BLaER1 treated with 17β-estradiol and CSF1 and Interleukin-3, amounts not matched to agents 10 nM and 100 nM (cell line): ENCODE data around the gene AIF1L.

Experiments
- H3K27ac ChIP-seq, 11 experiments: shearing (Covaris generic); formaldehyde crosslinking; 2 replicates each; pipeline ENCODE4 v1.8.1; 2022
- H3K27me3 ChIP-seq, 11 experiments: shearing (Covaris generic); formaldehyde crosslinking; 2 replicates each; pipeline ENCODE4 v1.8.1; 2022
- H3K36me3 ChIP-seq, 11 experiments: shearing (Covaris generic); formaldehyde crosslinking; 2 replicates each; pipeline ENCODE4 v1.8.1; 2022
- H3K4me1 ChIP-seq, 10 experiments: shearing (Covaris generic); formaldehyde crosslinking; 2 replicates each; pipeline ENCODE4 v1.8.1; 2022
- H3K4me2 ChIP-seq, 11 experiments: shearing (Covaris generic); formaldehyde crosslinking; 2 replicates each; pipeline ENCODE4 v1.8.1; 2022
- H3K4me3 ChIP-seq, 10 experiments: shearing (Covaris generic); formaldehyde crosslinking; 2 replicates each; pipeline ENCODE4 v1.8.1; 2022
- H3K9ac ChIP-seq, 11 experiments: shearing (Covaris generic); formaldehyde crosslinking; 2 replicates each; pipeline ENCODE4 v1.8.1; 2022
- H3K9me3 ChIP-seq, 11 experiments: shearing (Covaris generic); formaldehyde crosslinking; replicated peaks in 1 of 11; 2 replicates each; pipeline ENCODE4 v1.8.1; 2022
- H4K20me1 ChIP-seq, 11 experiments: shearing (Covaris generic); formaldehyde crosslinking; 2 replicates each; pipeline ENCODE4 v1.8.1; 2022
- Cebpa-rat ChIP-seq, 11 experiments: shearing (Covaris generic); IDR thresholded peaks; 2 replicates each; pipeline ENCODE4 v1.8.1; 2022

AIF1L gene

DNA sequence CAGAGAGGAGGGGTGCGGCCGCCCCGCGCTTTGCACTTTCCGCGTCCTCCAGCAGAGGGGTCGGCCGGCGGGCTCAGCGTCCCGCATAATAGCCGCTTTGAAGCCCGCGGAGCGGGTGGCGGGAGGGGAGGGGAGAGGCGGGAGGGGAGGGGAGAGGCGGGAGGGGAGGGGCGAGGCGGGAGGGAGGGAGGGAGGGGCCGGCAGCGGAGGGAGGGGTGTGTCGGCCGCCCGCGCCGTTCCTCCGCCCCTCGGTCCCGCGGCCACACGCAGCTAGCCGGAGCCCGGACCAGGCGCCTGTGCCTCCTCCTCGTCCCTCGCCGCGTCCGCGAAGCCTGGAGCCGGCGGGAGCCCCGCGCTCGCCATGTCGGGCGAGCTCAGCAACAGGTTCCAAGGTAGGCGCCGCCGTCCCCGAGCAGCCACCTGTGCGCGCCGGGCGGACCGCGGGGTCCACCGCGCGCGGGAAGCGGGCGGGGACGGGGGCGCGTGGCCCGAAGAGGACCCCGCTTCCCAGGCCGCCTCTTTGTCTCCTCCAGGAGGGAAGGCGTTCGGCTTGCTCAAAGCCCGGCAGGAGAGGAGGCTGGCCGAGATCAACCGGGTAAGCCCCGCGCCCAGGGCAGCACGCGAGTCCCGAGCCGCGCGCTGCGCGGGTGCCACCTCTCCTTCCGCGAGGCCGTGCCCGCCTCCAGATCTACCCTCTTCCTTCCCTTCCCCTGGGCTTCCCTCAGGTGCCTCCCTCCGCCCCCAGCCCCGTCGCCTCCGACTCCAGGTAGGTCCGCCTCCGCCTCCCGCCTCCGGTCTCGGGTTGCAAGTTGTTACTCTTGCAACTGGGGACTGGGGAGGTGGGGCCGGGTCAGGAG, at the start of gene AIF1L:
TSS of gene AIF1L (plus strand) at position 263 of the 857 bp plus-strand sequence. CDS start at position 362, 99 bp downstream.
- H3K27ac ChIP-seq, result peak within 1 kb of the TSS in 7 of 11 experiments; percentile 31 to 61 (median 44); a peak in 8 of 22 replicates
- peaks cover 0 to 36% (median 0%) of the 10 kb centered on the region in 11 experiments; a peak in 6 of 22 replicates for H4K20me1 ChIP-seq
- H3K9ac ChIP-seq, result peak within 1 kb of the TSS; percentile 44 to 81 (median 70); a peak in 19 of 22 replicates
- peak within 1 kb of the TSS; percentile 56 to 78 (median 70) for H3K4me3 ChIP-seq
- no peaks in the 10 kb centered on the region for H3K9me3 ChIP-seq
- H3K4me1 ChIP-seq, result peaks cover 17 to 59% (median 55%) of the 10 kb centered on the region in 10 experiments; a peak in 19 of 20 replicates
- no peaks in the 10 kb centered on the region for H3K36me3 ChIP-seq
- peaks cover 37 to 52% (median 42%) of the 10 kb centered on the region in 11 experiments for H3K27me3 ChIP-seq
- TF ChIP-seq Cebpa-rat (IDR thresholded peaks at IDR 0.05), result no peak
- H3K4me2 ChIP-seq, result peak within 1 kb of the TSS; percentile 92 to 100 (median 99)

DNA sequence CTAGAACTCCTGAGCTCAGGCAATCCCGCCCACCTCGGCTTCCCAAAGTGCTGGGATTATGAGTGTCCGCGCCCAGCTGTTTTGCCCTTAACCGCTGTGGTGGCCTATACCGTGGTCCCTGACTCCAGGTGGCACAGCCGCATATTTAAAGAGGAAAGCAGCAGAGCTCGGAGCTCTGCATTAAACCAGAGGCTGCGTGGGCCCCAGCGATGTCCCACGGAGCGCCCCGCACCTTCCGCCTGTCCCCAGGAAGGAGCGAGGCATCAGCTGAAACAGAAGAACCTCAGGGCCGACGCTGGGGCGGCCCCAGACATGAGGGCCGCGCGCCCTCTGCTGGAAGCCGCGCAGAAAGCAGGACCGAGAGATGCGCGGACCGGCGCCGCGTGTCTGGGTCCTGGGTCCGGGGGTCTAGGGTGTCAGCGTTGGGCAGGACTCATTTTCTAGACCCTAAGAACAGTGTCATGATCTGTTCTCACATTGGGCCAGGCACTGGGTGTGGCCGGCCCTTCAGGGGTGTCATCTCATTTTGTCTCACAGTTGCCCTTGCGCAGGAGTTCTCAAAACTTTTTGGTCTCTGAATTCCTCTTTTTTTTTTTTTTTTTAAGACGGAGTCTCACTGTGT, 49.6 kb upstream of the AIF1L start:
- TF ChIP-seq Cebpa-rat (IDR thresholded peaks at IDR 0.05), result no peak

DNA sequence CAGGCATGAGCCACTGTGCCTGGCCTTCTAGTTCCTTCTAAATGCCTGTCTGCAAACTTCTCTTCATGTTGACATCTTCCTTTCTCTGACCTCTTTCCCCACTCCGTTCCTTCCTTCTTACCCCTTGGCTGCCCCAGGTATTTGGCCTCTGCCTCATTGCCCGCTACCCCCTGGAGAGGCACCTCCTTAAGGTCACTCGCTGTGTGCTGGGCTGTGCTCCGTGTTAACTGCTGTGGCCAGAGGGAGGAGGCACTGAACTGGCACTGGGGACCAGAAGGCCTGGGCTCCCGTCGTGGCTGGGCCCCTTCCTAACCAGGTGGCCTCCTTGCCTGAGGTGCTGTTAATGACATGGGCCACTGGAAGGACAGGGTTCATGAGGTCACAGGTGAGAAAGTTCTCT, 48.0 kb upstream of the AIF1L start:
- peaks cover 7 to 35% (median 17%) of the 10 kb centered on the region in 10 experiments for H3K4me1 ChIP-seq
- H3K9ac ChIP-seq, result no peak overlapping the region
- TF ChIP-seq Cebpa-rat (IDR thresholded peaks at IDR 0.05), result no peak
- no peaks in the 10 kb centered on the region for H4K20me1 ChIP-seq
- no peaks in the 10 kb centered on the region for H3K9me3 ChIP-seq
- no peaks in the 10 kb centered on the region for H3K36me3 ChIP-seq
- H3K27ac ChIP-seq, result no peak overlapping the region
- no peak overlapping the region for H3K4me2 ChIP-seq
- H3K27me3 ChIP-seq, result no peaks in the 10 kb centered on the region
- H3K4me3 ChIP-seq, result no peak overlapping the region

More for the DNA sequence above, 49.6 kb upstream of the AIF1L start:
- Histone ChIP-seq H3K4me1 (peaks cover 19 to 52% (median 29%) of the 10 kb centered on the region in 10 experiments), H3K27me3 (no peaks in the 10 kb centered on the region), H3K4me2 (peak overlapping the region; percentile 12 to 73 (median 55); a peak in 19 of 22 replicates), H4K20me1 (no peaks in the 10 kb centered on the region), H3K36me3 (no peaks in the 10 kb centered on the region), H3K27ac (no peak overlapping the region), H3K9me3 (peaks cover 0 to 8% (median 0%) of the 10 kb centered on the region in 11 experiments; a peak in 2 of 22 replicates), H3K9ac (no peak overlapping the region), H3K4me3 (no peak overlapping the region)

DNA sequence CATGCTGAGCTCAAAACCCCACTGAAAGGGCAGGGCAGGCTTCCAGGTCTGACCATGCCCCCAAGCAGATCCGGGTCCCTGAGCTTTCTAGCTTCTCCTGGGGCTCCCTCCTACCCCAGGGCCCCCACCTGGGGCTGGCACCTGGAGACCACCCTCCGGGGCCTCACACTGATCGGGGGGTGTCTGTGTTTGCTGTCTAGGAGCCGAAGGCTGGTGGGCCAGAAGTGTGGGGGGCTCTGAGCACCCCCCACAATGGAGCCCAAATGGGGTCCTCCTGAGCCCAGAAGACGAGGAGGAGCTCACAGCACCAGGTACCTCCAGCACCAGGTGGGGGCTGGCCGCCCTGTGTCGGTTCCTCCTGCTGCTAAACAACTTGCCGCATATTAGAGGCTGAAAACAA, 47.5 kb upstream of the AIF1L start:
- Histone ChIP-seq H3K4me3 (no peak overlapping the region), H3K4me1 (peaks cover 3 to 30% (median 12%) of the 10 kb centered on the region in 10 experiments), H3K9me3 (no peaks in the 10 kb centered on the region), H3K27ac (no peak overlapping the region), H4K20me1 (no peaks in the 10 kb centered on the region), H3K36me3 (no peaks in the 10 kb centered on the region), H3K4me2 (no peak overlapping the region), H3K27me3 (no peaks in the 10 kb centered on the region), H3K9ac (no peak overlapping the region)
- TF ChIP-seq Cebpa-rat (IDR thresholded peaks at IDR 0.05), result no peak

DNA sequence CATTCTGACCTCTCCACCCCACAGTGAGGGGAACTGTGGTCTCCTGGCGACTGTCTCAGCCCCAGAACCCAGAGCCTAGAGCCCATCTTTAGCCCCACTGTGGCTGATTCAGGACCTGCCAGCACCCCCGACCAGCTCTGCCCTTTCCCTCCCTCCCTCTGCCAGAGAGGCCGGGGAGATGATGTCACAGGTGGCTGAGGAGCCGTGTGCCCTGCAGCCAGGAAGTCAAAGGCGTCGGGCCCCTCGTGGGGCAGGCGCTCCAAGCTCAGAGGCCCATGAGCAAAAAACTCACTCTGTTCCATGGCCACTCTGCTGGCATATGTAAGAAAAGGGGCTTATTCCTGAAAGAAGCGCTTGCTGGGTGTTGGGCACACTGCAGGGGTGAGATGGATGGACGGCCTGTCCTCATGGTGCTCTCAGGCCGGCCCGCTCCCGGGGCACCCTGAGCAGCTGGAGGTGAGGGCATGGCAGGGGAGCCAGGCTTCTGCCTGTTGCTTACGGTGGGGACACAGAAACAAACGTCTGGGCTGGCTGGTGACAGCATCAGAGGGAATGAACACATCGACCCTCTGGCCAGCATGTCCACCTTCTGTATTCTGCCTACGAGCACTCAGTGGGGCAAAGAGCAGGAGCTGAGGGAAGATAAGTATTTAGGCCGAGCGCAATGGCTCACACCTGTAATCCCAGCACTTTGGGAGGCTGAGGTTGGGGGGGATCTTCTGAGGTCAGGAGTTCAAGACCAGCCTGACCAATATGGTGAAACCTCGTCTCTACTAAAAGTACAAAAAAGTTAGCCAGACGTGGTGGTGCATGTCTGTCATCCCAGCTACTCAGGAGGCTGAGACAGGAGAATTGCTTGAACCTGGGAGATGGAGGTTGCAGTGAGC, 46.3 kb upstream of the AIF1L start:
- H3K9me3 ChIP-seq, result no peaks in the 10 kb centered on the region
- TF ChIP-seq Cebpa-rat (IDR thresholded peaks at IDR 0.05), result no peak
- peak overlapping the region in 2 of 11 experiments; percentile 6 to 12; a peak in 2 of 22 replicates for H3K4me2 ChIP-seq
- H3K9ac ChIP-seq, result no peak overlapping the region; a peak in 2 of 22 replicates
- no peaks in the 10 kb centered on the region for H4K20me1 ChIP-seq
- H3K4me1 ChIP-seq, result peaks cover 0 to 24% (median 6%) of the 10 kb centered on the region in 10 experiments; a peak in 9 of 20 replicates
- no peak overlapping the region for H3K4me3 ChIP-seq
- no peaks in the 10 kb centered on the region for H3K36me3 ChIP-seq
- H3K27ac ChIP-seq, result no peak overlapping the region
- H3K27me3 ChIP-seq, result no peaks in the 10 kb centered on the region

DNA sequence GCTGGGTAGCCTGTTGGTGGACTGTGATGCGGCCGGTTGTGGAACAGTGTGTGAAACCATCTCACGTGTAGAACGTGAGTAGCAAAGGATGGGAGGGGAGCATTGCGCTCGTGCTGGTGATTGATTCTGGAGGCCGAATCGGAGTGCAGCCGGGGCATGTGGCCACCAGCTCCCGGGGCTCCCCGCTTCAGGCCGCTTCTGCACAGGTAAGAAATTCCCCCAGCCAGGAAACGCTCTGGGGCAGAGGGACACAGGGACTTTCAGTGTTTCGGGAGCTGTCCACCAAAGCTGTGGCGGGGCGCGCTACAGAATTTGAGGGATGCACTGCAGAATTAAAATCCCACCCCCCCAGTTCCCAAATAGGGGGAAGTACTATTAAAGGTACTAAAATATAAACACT, 45.5 kb upstream of the AIF1L start:
- TF ChIP-seq Cebpa-rat (IDR thresholded peaks at IDR 0.05), result no peak
- Histone ChIP-seq H3K4me3 (no peak overlapping the region), H3K27ac (no peak overlapping the region), H3K9ac (no peak overlapping the region), H4K20me1 (no peaks in the 10 kb centered on the region), H3K36me3 (no peaks in the 10 kb centered on the region), H3K9me3 (no peaks in the 10 kb centered on the region), H3K27me3 (no peaks in the 10 kb centered on the region), H3K4me1 (peaks cover 0 to 18% (median 3%) of the 10 kb centered on the region in 10 experiments; a peak in 6 of 20 replicates), H3K4me2 (no peak overlapping the region)

DNA sequence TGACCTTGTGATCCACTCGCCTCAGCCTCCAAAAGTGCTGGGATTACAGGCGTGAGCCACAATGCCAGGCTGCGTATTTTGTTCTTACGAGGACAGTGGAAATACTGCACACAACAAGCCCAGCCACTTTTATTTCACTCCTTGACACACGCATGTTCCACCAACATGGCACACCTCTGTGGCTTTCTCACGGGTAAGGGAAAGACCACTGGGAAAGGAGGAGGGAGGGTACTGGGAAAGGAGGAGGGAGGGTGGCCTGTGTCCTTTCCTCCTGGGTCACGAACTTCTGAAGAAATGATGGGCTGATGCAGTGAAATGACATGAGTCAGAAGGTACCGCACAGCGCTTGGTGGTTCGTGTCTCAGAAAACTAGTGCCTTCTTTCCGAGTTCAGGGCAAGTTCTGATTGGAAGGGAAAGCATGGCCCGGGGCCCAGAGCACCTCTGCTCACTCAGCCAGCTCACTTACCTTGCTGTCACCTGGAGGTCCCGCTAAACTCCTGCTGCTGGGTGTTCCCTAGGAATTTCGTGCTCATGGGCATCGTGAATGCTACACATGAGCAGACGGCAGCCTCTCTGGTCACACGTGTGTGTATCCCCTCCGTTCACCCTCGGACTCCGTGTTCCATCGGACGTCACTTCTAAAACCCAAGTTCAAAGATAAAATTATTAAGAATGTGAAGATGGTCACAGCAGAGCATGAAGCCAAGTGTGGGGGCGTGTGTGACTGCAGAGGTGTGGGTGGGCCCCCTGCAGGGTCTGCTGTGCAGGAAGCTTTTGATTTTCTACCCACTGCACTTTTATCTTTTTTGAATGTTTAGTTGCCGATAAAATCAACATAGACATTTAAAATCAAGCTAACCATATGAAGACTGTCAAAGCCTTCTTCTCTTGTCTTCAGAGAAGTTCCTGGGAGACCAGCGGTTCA, 44.5 kb upstream of the AIF1L start:
- no peak overlapping the region for H3K4me2 ChIP-seq
- no peaks in the 10 kb centered on the region for H3K36me3 ChIP-seq
- no peaks in the 10 kb centered on the region for H3K27me3 ChIP-seq
- H3K27ac ChIP-seq, result no peak overlapping the region
- H3K9ac ChIP-seq, result no peak overlapping the region
- TF ChIP-seq Cebpa-rat (IDR thresholded peaks at IDR 0.05), result no peak
- H4K20me1 ChIP-seq, result no peaks in the 10 kb centered on the region
- H3K4me1 ChIP-seq, result peaks cover 0 to 12% (median 2%) of the 10 kb centered on the region in 10 experiments; a peak in 6 of 20 replicates
- no peak overlapping the region for H3K4me3 ChIP-seq
- no peaks in the 10 kb centered on the region for H3K9me3 ChIP-seq

DNA sequence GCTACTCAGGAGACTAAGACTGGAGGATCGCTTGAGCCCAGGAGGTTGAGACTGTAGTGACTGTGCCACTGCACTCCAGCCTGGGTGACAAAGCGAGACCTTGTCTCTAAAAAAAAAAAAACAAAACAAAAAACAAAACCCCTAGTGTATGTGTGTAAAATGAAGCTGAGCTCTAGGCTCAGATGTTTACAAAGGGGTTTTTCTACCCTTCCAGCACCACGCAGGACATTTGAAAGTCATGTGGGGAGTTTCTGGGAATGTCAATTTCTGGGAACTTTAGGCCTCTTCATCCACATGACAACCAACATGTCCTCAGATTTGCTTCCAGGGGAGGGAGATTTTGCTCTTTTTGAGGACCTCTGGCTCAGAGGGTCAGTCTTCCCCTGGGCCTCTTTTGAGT, 42.4 kb upstream of the AIF1L start:
- H3K27me3 ChIP-seq, result no peaks in the 10 kb centered on the region
- H3K4me3 ChIP-seq, result no peak overlapping the region
- no peaks in the 10 kb centered on the region for H3K9me3 ChIP-seq
- peaks cover 0 to 12% (median under 1%) of the 10 kb centered on the region in 10 experiments; a peak in 7 of 20 replicates for H3K4me1 ChIP-seq
- H4K20me1 ChIP-seq, result no peaks in the 10 kb centered on the region
- H3K27ac ChIP-seq, result no peak overlapping the region
- no peak overlapping the region for H3K4me2 ChIP-seq
- no peaks in the 10 kb centered on the region for H3K36me3 ChIP-seq
- no peak for TF ChIP-seq Cebpa-rat (IDR thresholded peaks at IDR 0.05)
- no peak overlapping the region for H3K9ac ChIP-seq
